Measurements from ENCODE around the gene ARL10. TPM values are rescaled to one million over a fixed set of nuclear protein-coding genes. Genes with fewer than 3 reads are reported as not detected.

The ARL10 gene
- total RNA-seq, result 10 to 100 TPM; 12.3 to 15.6 TPM

- peak; percentile 31 for ATAC-seq
- H3K4me1 Mint-ChIP-seq, result peaks cover 21% of the 10 kb centered on the region
- H3K27ac Mint-ChIP-seq, result peak within 1 kb of the TSS; percentile 76
- H3K36me3 Mint-ChIP-seq (ENCODE audit: low read depth), result peaks cover 18% of the 10 kb centered on the region
- intact Hi-C loops (cut with DNase I, micrococcal nuclease), result loop anchor here (1.0 to 10.0 kb wide), 3 partner anchors 23 to 989 kb away; partner anchors contain the start of genes HIGD2A (in 2 of the 2), NOP16 (in 2 of the 2), CLTB (in 1 of the 2) and LMAN2 (in 1 of the 2)
- peak; percentile 80 for DNase-seq
- H3K27me3 Mint-ChIP-seq, result no peaks in the 10 kb centered on the region
- ChIA-PET POLR2A (no interaction called here), CTCF (no interaction called here)
- H3K4me3 Mint-ChIP-seq, result peak within 1 kb of the TSS; percentile 74
- no peaks in the 10 kb centered on the region for H3K9me3 Mint-ChIP-seq (ENCODE audit: low read depth)
Measured at GRCh38 chr5:176365351-176366231, at the start of gene ARL10. ARL10 (plus strand) TSS chr5:176365487; CDS start chr5:176365564, 77 bp downstream.

- peaks cover 20% of the 10 kb centered on the region for H3K36me3 Mint-ChIP-seq (ENCODE audit: low read depth)
- H3K27ac Mint-ChIP-seq, result no peak overlapping the region
Measured at GRCh38 chr5:176317534-176318374, 47.5 kb upstream of the ARL10 start.

GRCh38 chr5:176319827-176320554, 45.3 kb upstream of the ARL10 start:
- no peak overlapping the region for H3K4me3 Mint-ChIP-seq
- intact Hi-C loops (cut with DNase I, micrococcal nuclease), result no loop called here
- no peaks in the 10 kb centered on the region for H3K27me3 Mint-ChIP-seq
- H3K4me1 Mint-ChIP-seq, result no peaks in the 10 kb centered on the region
- no peaks in the 10 kb centered on the region for H3K9me3 Mint-ChIP-seq (ENCODE audit: low read depth)
- no peak for ATAC-seq
- H3K27ac Mint-ChIP-seq, result no peak overlapping the region
- peaks cover 16% of the 10 kb centered on the region for H3K36me3 Mint-ChIP-seq (ENCODE audit: low read depth)
- ChIA-PET CTCF (interaction anchor here (0.6 to 1.0 kb wide), 3 partner anchors 9 to 687 kb away, joined by 3 read pairs; no protein-coding TSS in a partner anchor), POLR2A (no interaction called here)
- no peak for DNase-seq

More at GRCh38 chr5:176317534-176318374, 47.5 kb upstream of the ARL10 start:
- DNase-seq, result no peak
- CTCF ChIA-PET, result no interaction called here
- no peak overlapping the region for H3K4me3 Mint-ChIP-seq
- H3K9me3 Mint-ChIP-seq (ENCODE audit: low read depth), result no peaks in the 10 kb centered on the region
- no peaks in the 10 kb centered on the region for H3K27me3 Mint-ChIP-seq
- ATAC-seq, result no peak
- no peaks in the 10 kb centered on the region for H3K4me1 Mint-ChIP-seq
- POLR2A ChIA-PET, result no interaction called here
- intact Hi-C loops (cut with DNase I, micrococcal nuclease), result no loop called here

GRCh38 chr5:176320577-176320976, 44.7 kb upstream of the ARL10 start:
- ATAC-seq, result no peak
- intact Hi-C loops (cut with DNase I, micrococcal nuclease), result no loop called here
- Mint-ChIP-seq H3K4me3 (no peak overlapping the region), H3K9me3 (ENCODE audit: low read depth) (no peaks in the 10 kb centered on the region), H3K36me3 (ENCODE audit: low read depth) (peaks cover 12% of the 10 kb centered on the region), H3K27ac (no peak overlapping the region), H3K27me3 (no peaks in the 10 kb centered on the region), H3K4me1 (no peaks in the 10 kb centered on the region)
- POLR2A ChIA-PET, result no interaction called here
- CTCF ChIA-PET, result interaction anchor here (0.6 to 1.0 kb wide), 2 partner anchors 14 to 688 kb away, joined by 3 read pairs; no protein-coding TSS in a partner anchor
- no peak for DNase-seq

GRCh38 chr5:176334031-176334770, 31.1 kb upstream of the ARL10 start:
- Mint-ChIP-seq H3K36me3 (ENCODE audit: low read depth) (peaks cover 31% of the 10 kb centered on the region), H3K27me3 (no peaks in the 10 kb centered on the region), H3K4me3 (no peak overlapping the region), H3K4me1 (no peaks in the 10 kb centered on the region), H3K9me3 (ENCODE audit: low read depth) (peaks cover 3% of the 10 kb centered on the region), H3K27ac (no peak overlapping the region)
- ChIA-PET POLR2A (no interaction called here), CTCF (interaction anchor here (0.7 to 0.8 kb wide), 2 partner anchors 14 to 106 kb away, joined by 3 to 5 read pairs; no protein-coding TSS in a partner anchor)
- intact Hi-C loops (cut with DNase I, micrococcal nuclease), result no loop called here
- ATAC-seq (no peak), DNase-seq (no peak)

GRCh38 chr5:176337913-176338312, 27.4 kb upstream of the ARL10 start:
- H3K36me3 Mint-ChIP-seq (ENCODE audit: low read depth), result peaks cover 22% of the 10 kb centered on the region
- ChIA-PET CTCF (no interaction called here), POLR2A (no interaction called here)
- H3K27ac Mint-ChIP-seq, result no peak overlapping the region
- peaks cover 3% of the 10 kb centered on the region for H3K9me3 Mint-ChIP-seq (ENCODE audit: low read depth)
- no peak for DNase-seq
- no peaks in the 10 kb centered on the region for H3K4me1 Mint-ChIP-seq
- H3K4me3 Mint-ChIP-seq, result no peak overlapping the region
- intact Hi-C loops (cut with DNase I, micrococcal nuclease), result no loop called here
- H3K27me3 Mint-ChIP-seq, result no peaks in the 10 kb centered on the region
- ATAC-seq, result no peak

GRCh38 chr5:176339304-176339703, 26.0 kb upstream of the ARL10 start:
- DNase-seq, result no peak
- ATAC-seq, result no peak
- Mint-ChIP-seq H3K36me3 (ENCODE audit: low read depth) (peaks cover 16% of the 10 kb centered on the region), H3K4me1 (no peaks in the 10 kb centered on the region), H3K27me3 (no peaks in the 10 kb centered on the region), H3K27ac (no peak overlapping the region), H3K9me3 (ENCODE audit: low read depth) (no peaks in the 10 kb centered on the region), H3K4me3 (no peak overlapping the region)
- CTCF ChIA-PET, result interaction anchor here (0.7 kb wide), 1 partner anchor 568 kb away, joined by 3 read pairs; no protein-coding TSS in a partner anchor
- intact Hi-C loops (cut with DNase I, micrococcal nuclease), result no loop called here
- POLR2A ChIA-PET, result no interaction called here

- intact Hi-C loops (cut with DNase I, micrococcal nuclease), result no loop called here
Measured at GRCh38 chr5:176341325-176342157, 23.7 kb upstream of the ARL10 start.

GRCh38 chr5:176342158-176342483, 23.2 kb upstream of the ARL10 start:
- no peaks in the 10 kb centered on the region for H3K4me1 Mint-ChIP-seq
- H3K27ac Mint-ChIP-seq, result peak overlapping the region; percentile 33
- peaks cover 7% of the 10 kb centered on the region for H3K36me3 Mint-ChIP-seq (ENCODE audit: low read depth)
- DNase-seq (no peak), ATAC-seq (no peak)
- no peaks in the 10 kb centered on the region for H3K27me3 Mint-ChIP-seq
- intact Hi-C loops (cut with DNase I, micrococcal nuclease), result no loop called here
- H3K4me3 Mint-ChIP-seq, result no peak overlapping the region
- CTCF ChIA-PET, result no interaction called here
- POLR2A ChIA-PET, result no interaction called here
- no peaks in the 10 kb centered on the region for H3K9me3 Mint-ChIP-seq (ENCODE audit: low read depth)

More at GRCh38 chr5:176341325-176342157, 23.7 kb upstream of the ARL10 start:
- Mint-ChIP-seq H3K4me3 (no peak overlapping the region), H3K27ac (no peak overlapping the region), H3K9me3 (ENCODE audit: low read depth) (no peaks in the 10 kb centered on the region), H3K27me3 (no peaks in the 10 kb centered on the region), H3K36me3 (ENCODE audit: low read depth) (peaks cover 13% of the 10 kb centered on the region), H3K4me1 (no peaks in the 10 kb centered on the region)
- CTCF ChIA-PET, result no interaction called here
- DNase-seq (no peak), ATAC-seq (no peak)
- POLR2A ChIA-PET, result no interaction called here

GRCh38 chr5:176342766-176343458, 22.4 kb upstream of the ARL10 start:
- no peak overlapping the region for H3K27ac Mint-ChIP-seq

More at GRCh38 chr5:176342766-176343458, 22.4 kb upstream of the ARL10 start:
- DNase-seq (no peak), ATAC-seq (no peak)
- Mint-ChIP-seq H3K9me3 (ENCODE audit: low read depth) (no peaks in the 10 kb centered on the region), H3K4me1 (no peaks in the 10 kb centered on the region), H3K27me3 (no peaks in the 10 kb centered on the region), H3K36me3 (ENCODE audit: low read depth) (peaks cover 8% of the 10 kb centered on the region), H3K4me3 (no peak overlapping the region)
- intact Hi-C loops (cut with DNase I, micrococcal nuclease), result no loop called here
- ChIA-PET CTCF (no interaction called here), POLR2A (no interaction called here)

All from activated CD4-positive, alpha-beta T cell treated with anti-CD3 and anti-CD28 coated beads for 36 hours (primary cell).